Upper lobe of left lung (tissue), 6 donors: Measurements from ENCODE around the gene AZU1. TPM values are rescaled to one million over a fixed set of nuclear protein-coding genes. Genes with fewer than 3 reads are reported as not detected.
A peak's percentile ranks its signal among the peaks of the same experiment; 100 is the strongest.

ENCODE experiments used
- ATAC-seq, 2 donors: fragments of 200-7000 bp; cut with Tn5 transposase; one replicate each; pipeline ENCODE4 v1.9.1; 2022; ENCODE audit warnings: mild to moderate bottlenecking in 2 of 2, moderate library complexity in 2 of 2; ENCODE audit not compliant: low FRiP score in 2 of 2
- DNase-seq, 2 donors: peaks; one replicate each; pipeline ENCODE4 v3.0.0-alpha.2; 2019 to 2020
- H3K27ac ChIP-seq, 4 donors: fragments of 200-600 bp; sonication (generic); one replicate each; pipeline ENCODE4 v1.5.1; 2016 to 2019
- H3K27me3 ChIP-seq, 4 donors: fragments of 200-600 bp; sonication (generic); one replicate each; pipeline ENCODE4 v1.5.1; 2017 to 2019
- H3K36me3 ChIP-seq, 4 donors: fragments of 200-600 bp; sonication (generic); one replicate each; pipeline ENCODE4 v1.5.1; 2016 to 2019
- H3K4me1 ChIP-seq, 4 donors: fragments of 200-600 bp; sonication (generic); one replicate each; pipeline ENCODE4 v1.5.1; 2018 to 2019
- H3K4me3 ChIP-seq, 4 donors: fragments of 200-600 bp; sonication (generic); one replicate each; pipeline ENCODE4 v1.5.1; 2017 to 2019; ENCODE audit warnings: mild to moderate bottlenecking in 2 of 4, moderate library complexity in 1 of 4
- H3K9me3 ChIP-seq, 4 donors: fragments of 200-600 bp; sonication (generic); one replicate each; pipeline ENCODE4 v1.5.1; 2018 to 2019
- CTCF ChIP-seq, 6 experiments: fragments of 450-650 bp in 4 of 6; fragments of 200-600 bp in 2 of 6; sonication (generic) in 2 of 6; IDR thresholded peaks; one replicate each; pipeline ENCODE4 v1.5.1; 2016 to 2019; ENCODE audit warnings: antibody characterized with exemption in 6 of 6
- EP300 ChIP-seq, 4 donors: sonication (generic); formaldehyde crosslinking; IDR thresholded peaks; one replicate each; pipeline ENCODE4 v1.5.1; 2017; ENCODE audit warnings: antibody characterized with exemption in 4 of 4, control low read depth in 2 of 4
- POLR2A ChIP-seq, 4 donors: fragments of 450-650 bp; IDR thresholded peaks; one replicate each; pipeline ENCODE4 v1.5.1; 2016 to 2017; ENCODE audit warnings: antibody characterized with exemption in 4 of 4, mild to moderate bottlenecking in 2 of 4
- POLR2AphosphoS5 ChIP-seq, 2 donors: sonication (generic); formaldehyde crosslinking; IDR thresholded peaks; one replicate each; pipeline ENCODE4 v1.5.1; 2017; ENCODE audit warnings: antibody characterized with exemption in 2 of 2
- whole genome bisulfite sequencing, 2 donors: methylation state at CpG; one replicate each; pipeline ENCODE4 v1.1.5; 2017 to 2018; 5-methylcytosine and 5-hydroxymethylcytosine counted together
- total RNA-seq, 6 donors: library from RNA; depleted of rRNA in 4 of 6; stranded (reverse); fragments of >200 nt in 4 of 6; gene quantifications; one replicate each; pipeline versions ENCODE4 v1.1.0 to v1.2.1, GENCODE V29; 2016 to 2021
- donor health status: DM: no; HTN: no; CAD: no; lungs with moderate emphysema.
- donor health status: DM: no; HTN: yes; CAD: no; lungs with severe emphysema.

The AZU1 gene
- total RNA-seq, 6 donors from 2014 or later: 2.0 to 13.6 (median 5.3) TPM

- Histone ChIP-seq H3K27ac (peak overlapping the region; percentile 29 to 83 (median 72)), H3K27me3 (no peaks in the 10 kb centered on the region), H3K4me3 (no peak overlapping the region), H3K9me3 (no peaks in the 10 kb centered on the region), H3K36me3 (peaks cover 0 to 69% (median 46%) of the 10 kb centered on the region in 4 donors), H3K4me1 (peaks cover 9 to 21% (median 15%) of the 10 kb centered on the region in 4 donors)
- WGBS, 2 donors: 87 to 94% methylated on average over 7 to 8 of the region's 8 CpGs
- ATAC-seq (no peak), DNase-seq (no peak)
- TF ChIP-seq POLR2AphosphoS5 (IDR thresholded peaks at IDR 0.05) (no peak), POLR2A (IDR thresholded peaks at IDR 0.05) (no peak), CTCF (IDR thresholded peaks at IDR 0.05) (no peak), EP300 (IDR thresholded peaks at IDR 0.05) (no peak)
Observed at GRCh38 chr19:870314-870713, 42.7 kb downstream of the AZU1 start.

- H3K27ac ChIP-seq: peak overlapping the region in 2 of 4 donors; percentile 35 to 83
- H3K4me1 ChIP-seq: peaks cover 9 to 21% (median 15%) of the 10 kb centered on the region in 4 donors
- no peaks in the 10 kb centered on the region for H3K27me3 ChIP-seq
- peaks cover 0 to 75% (median 52%) of the 10 kb centered on the region in 4 donors for H3K36me3 ChIP-seq
- no peak for TF ChIP-seq EP300 (IDR thresholded peaks at IDR 0.05)
- no peak for TF ChIP-seq CTCF (IDR thresholded peaks at IDR 0.05)
- TF ChIP-seq POLR2A (IDR thresholded peaks at IDR 0.05): no peak
- peak; percentile 65 to 70 for TF ChIP-seq POLR2AphosphoS5 (IDR thresholded peaks at IDR 0.05)
- no peak overlapping the region for H3K4me3 ChIP-seq
- DNase-seq (peak in 1 of 2 donors; percentile 91), ATAC-seq (no peak)
- H3K9me3 ChIP-seq: no peaks in the 10 kb centered on the region
- 62 to 85% methylated on average over 12 to 24 of the region's 28 CpGs for WGBS, 2 donors
Observed at GRCh38 chr19:870963-871401, 43.3 kb downstream of the AZU1 start.

DNA sequence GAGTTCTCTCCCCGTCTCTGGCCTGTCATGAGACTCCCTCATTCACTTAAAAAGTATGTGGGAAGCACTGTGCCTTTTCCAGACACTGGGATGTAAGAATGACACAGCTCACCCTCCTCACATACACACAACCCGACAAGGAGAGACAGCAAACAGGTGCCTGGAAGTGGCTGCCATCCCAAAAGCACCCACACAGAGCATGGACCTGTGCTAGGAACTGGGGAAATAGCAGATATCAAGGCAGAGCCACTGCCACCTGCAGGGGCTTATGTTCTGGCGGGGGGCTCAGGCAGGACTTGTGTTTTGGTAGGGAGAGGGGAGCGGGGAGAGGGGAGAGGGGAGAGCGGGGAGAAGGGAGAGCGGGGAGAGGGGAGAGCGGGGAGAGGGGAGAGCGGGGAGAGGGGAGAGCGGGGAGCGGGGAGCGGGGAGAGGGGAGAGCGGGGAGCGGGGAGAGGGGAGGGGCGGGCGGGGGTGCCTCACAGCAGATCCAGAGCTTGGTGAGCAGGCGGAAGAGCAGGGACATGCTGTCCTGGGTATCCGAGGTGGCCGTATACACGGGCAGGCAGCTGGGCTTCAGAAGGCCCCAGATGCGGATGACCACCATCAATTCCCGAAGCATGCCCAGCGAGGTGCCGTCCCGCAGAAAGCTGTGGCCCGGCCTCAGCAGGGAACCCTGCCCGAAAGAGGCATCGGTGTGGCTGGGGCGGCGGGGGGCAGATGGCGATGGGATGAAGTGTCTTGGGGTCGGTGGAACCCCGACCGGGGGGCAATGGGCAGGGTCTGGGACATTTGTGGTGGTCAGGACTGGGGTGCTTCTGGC is 44.0 kb downstream of the AZU1 start:
- no peak for ATAC-seq
- Histone ChIP-seq H3K4me1 (peaks cover 9 to 21% (median 15%) of the 10 kb centered on the region in 4 donors), H3K27me3 (no peaks in the 10 kb centered on the region), H3K9me3 (no peaks in the 10 kb centered on the region), H3K36me3 (peaks cover 0 to 82% (median 55%) of the 10 kb centered on the region in 4 donors), H3K27ac (peak overlapping the region in 3 of 4 donors; percentile 35 to 83 (median 83)), H3K4me3 (no peak overlapping the region)
- TF ChIP-seq EP300 (IDR thresholded peaks at IDR 0.05) (no peak), POLR2AphosphoS5 (IDR thresholded peaks at IDR 0.05) (no peak), CTCF (IDR thresholded peaks at IDR 0.05) (no peak), POLR2A (IDR thresholded peaks at IDR 0.05) (no peak)
- WGBS, 2 donors: 84 to 93% methylated on average over 13 to 21 of the region's 33 CpGs
- DNase-seq: no peak

- peak overlapping the region; percentile 32 to 83 (median 55) for H3K27ac ChIP-seq
- TF ChIP-seq EP300 (IDR thresholded peaks at IDR 0.05) (no peak), POLR2A (IDR thresholded peaks at IDR 0.05) (no peak)
- peak; percentile 69 to 76 for ATAC-seq
- no peaks in the 10 kb centered on the region for H3K9me3 ChIP-seq
- no peaks in the 10 kb centered on the region for H3K27me3 ChIP-seq
- peaks cover 5 to 87% (median 57%) of the 10 kb centered on the region in 4 donors for H3K36me3 ChIP-seq
- H3K4me3 ChIP-seq: peak overlapping the region in 1 of 4 donors; percentile 36
- 70 to 76% methylated on average over 17 to 26 of the region's 27 CpGs for WGBS, 2 donors
- peaks cover 9 to 21% (median 15%) of the 10 kb centered on the region in 4 donors for H3K4me1 ChIP-seq
- peak; percentile 48 to 86 for DNase-seq
Observed at GRCh38 chr19:872266-872951, 44.8 kb downstream of the AZU1 start.

DNA sequence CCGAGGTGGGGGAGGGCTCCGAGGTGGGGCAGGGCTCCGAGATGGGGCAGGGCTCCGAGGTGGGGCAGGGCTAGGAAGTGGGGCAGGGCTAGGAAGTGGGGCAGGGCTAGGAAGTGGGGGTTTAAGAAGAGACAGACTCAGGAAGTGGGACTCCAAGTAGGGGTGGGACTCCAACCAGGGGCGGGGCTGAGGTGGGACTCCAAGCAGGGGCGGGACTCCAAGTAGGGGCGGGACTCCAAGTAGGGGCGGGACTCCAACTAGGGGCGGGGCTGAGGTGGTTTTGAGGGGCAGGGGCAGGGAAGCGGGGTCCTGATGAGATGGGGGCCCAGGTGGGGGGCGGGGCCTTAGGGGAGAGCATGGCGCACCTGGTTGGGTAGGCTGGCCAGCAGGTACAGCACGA is 45.4 kb downstream of the AZU1 start:
- 88 to 91% methylated on average over 5 to 6 of the region's 13 CpGs for WGBS, 2 donors
- H3K27me3 ChIP-seq: no peaks in the 10 kb centered on the region
- H3K27ac ChIP-seq: peak overlapping the region in 2 of 4 donors; percentile 75 to 83
- H3K4me3 ChIP-seq: peak overlapping the region in 1 of 4 donors; percentile 36
- peaks cover 5 to 81% (median 53%) of the 10 kb centered on the region in 4 donors for H3K36me3 ChIP-seq
- TF ChIP-seq POLR2AphosphoS5 (IDR thresholded peaks at IDR 0.05) (no peak), EP300 (IDR thresholded peaks at IDR 0.05) (no peak), POLR2A (IDR thresholded peaks at IDR 0.05) (no peak), CTCF (IDR thresholded peaks at IDR 0.05) (no peak)
- peaks cover 9 to 21% (median 14%) of the 10 kb centered on the region in 4 donors for H3K4me1 ChIP-seq
- DNase-seq (no peak), ATAC-seq (peak; percentile 37 to 39)
- no peaks in the 10 kb centered on the region for H3K9me3 ChIP-seq
